GM12801 (cell line): ENCODE results near the gene MYLK.

Experiments used
- TF ChIP-seq, protein P1 (sequence below): IDR thresholded peaks from one replicate; pipeline ENCODE4 v1.5.1; 2011; ENCODE audit warnings: control low read depth; ENCODE audit not compliant: insufficient read length; ENCODE audit errors: extremely low read depth

Gene MYLK

DNA sequence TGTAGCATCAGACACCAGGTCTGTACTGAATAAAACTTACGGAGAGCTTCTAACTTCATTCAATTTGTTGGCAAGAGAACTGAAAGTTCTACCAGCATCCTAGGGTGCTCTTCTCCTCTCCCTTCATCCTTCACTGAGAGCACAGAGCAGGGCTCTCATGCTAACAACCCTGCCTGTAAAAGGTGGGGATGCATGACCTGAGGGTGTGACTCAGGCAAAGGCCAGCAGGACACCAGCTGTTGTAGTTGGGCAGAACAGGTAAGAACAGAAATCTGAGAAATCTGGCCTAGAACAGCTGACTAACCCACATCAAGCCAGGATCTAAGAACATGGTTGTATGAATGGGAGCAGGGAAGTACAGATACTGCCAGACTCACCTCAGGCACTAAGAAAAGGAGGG is 64.2 kb downstream of the MYLK start:
- TF ChIP-seq, protein P1, sequence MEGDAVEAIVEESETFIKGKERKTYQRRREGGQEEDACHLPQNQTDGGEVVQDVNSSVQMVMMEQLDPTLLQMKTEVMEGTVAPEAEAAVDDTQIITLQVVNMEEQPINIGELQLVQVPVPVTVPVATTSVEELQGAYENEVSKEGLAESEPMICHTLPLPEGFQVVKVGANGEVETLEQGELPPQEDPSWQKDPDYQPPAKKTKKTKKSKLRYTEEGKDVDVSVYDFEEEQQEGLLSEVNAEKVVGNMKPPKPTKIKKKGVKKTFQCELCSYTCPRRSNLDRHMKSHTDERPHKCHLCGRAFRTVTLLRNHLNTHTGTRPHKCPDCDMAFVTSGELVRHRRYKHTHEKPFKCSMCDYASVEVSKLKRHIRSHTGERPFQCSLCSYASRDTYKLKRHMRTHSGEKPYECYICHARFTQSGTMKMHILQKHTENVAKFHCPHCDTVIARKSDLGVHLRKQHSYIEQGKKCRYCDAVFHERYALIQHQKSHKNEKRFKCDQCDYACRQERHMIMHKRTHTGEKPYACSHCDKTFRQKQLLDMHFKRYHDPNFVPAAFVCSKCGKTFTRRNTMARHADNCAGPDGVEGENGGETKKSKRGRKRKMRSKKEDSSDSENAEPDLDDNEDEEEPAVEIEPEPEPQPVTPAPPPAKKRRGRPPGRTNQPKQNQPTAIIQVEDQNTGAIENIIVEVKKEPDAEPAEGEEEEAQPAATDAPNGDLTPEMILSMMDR = no peak

DNA sequence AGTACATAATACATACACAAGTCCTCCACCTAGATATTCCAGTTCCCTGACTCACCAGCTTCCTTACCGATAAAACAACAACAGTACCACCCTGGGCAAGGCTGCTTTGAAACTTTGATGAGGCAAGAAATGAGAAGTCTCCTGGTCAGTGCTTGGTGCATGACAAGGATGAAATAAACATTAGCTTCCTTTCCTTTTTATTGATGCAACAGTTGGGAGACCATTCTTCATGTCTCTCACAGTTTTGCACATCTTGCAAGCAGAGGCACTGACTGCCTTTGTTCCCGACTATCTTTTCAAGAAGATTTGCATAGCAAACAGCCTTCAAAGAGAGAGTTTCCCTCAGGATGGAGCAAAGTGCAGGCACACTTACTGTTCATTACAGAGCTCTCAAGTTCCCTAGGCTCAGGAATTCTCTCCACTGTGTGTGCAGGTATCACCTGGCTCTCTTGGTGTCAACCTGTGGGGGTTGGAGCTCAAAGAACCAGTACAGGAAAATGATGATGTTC is 65.2 kb downstream of the MYLK start:
- TF ChIP-seq, protein P1 = no peak

DNA sequence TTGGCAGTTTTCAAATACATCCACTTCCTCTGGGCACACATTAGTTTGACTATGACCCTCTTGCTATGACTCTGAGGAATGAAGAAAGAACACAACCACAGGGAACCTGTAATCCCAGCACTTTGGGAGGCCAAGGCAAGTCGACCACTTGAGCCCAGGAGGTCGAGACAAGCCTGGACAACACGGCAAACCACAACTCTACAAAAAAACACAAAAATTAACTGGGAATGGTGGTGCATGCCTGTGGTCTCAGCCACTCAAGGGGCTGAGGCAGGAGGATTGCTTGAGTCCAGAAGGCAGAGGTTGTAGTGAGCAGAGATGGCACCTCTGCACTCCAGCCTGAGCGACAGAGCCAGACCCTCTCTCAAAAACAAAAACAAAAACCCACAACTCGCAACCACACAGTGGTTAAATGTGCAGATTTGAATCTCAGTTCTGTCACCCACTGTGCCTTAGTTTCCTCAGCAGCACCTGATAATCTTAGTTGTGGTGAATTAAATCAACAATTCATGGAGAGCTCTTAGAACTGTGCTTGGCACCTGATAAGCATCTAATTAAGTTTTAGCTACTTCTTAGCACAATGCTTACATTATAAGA is 65.7 kb downstream of the MYLK start:
- TF ChIP-seq, protein P1 = no peak

DNA sequence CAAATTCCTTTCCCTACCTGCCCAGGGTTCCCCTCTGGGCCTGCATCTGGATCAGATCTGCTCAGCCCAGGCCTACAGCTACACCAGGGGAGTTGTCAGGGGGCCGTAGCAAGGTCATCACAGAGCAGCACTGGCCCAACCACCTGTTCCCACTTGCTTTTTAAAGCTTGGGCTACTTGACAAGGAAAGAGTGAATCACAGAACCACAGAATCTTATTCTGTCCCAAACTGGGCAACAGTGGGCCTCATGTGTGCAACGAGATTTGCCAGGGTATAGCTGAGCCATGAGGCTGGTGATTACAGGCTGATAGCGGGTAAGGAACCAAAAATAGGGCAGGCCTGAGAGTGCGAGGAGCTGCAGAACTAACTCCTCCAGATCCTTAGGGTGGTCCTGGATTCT is 66.7 kb downstream of the MYLK start:
- TF ChIP-seq, protein P1 = no peak

DNA sequence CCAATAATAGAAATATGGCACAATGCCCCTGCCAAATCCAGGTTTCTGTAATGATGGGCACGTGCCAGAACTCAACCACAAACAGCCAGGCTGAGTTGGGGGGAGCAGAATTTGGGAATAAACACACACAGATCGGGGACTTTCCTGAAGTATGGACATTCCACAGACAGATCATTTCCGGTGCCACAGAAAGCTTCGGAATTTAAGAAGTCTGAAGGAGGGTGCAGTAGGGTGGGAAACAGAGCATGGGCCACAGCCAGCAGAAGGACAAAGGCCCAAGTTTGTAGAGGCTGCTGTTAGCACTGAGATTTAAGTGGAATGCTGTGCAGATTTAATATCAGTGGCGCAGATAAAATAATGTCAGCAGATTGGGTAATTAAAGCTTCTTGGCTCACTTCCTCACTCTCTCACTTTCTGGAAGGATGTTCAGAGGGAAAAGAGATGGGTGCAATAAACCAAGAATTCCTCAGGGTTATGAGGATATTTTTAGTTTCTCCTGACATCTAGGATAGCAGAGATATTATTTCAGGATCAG is 67.4 kb downstream of the MYLK start:
- TF ChIP-seq, protein P1 = no peak

DNA sequence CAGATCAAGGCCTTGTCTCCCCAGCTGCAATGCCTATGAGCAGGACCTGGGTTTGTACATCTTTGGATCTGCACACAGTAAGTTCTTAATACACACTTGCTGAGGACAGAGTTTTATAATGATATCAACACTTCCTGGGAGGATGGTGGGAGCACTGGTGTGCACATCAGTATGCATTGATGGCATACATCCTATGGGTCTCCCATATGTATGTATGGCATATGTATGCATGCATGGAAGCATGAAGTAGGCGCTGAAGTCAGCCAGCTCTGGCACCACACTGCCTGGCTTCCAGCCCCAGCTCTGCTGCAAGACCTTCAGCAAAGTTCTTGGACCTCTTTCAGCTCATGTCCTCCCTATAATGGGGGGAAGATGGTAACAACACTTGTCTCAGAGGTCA is 68.2 kb downstream of the MYLK start:
- TF ChIP-seq, protein P1 = no peak

DNA sequence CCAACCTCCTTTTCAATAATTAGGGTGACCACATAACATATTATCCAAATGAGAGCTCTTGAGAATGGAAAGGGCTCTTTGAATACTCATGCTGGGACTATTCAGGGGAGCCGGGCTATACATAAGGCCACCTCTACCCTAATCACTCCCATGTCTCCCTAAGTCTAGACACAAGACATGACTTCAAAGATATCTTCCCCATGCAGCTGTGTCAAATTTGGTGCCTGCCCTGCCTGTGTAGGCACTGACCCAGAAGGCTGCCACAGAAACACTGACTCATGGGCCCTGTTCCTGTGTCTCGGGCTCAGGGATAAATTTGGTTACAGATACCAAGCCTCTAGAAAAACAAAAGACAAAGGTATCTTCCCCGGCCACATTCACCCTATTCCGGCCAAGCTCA is 70.3 kb downstream of the MYLK start:
- TF ChIP-seq, protein P1 = no peak
